HepG2 (cell line): Measurements from ENCODE around the gene TEDC1. TPM values are rescaled to one million over a fixed set of nuclear protein-coding genes. Genes with fewer than 3 reads are reported as not detected.
A peak's percentile ranks its signal among the peaks of the same experiment; 100 is the strongest.

Experiments used
- FOXO4 ChIP-seq: sonication (generic); formaldehyde crosslinking; conservative IDR thresholded peaks from 2 replicates; pipeline ENCODE4 v1.8.1; 2023; ENCODE audit warnings: missing genetic modification reagents
- GATAD1 ChIP-seq: IDR thresholded peaks from 2 replicates; pipeline ENCODE4 v1.6.1; 2016; ENCODE audit warnings: missing genetic modification reagents, missing compliant biosample characterization
- IKZF4 ChIP-seq: sonication (generic); formaldehyde crosslinking; IDR thresholded peaks from 2 replicates; pipeline ENCODE4 v1.5.1; 2020; ENCODE audit warnings: borderline replicate concordance, mild to moderate bottlenecking, low read depth, missing genetic modification reagents; ENCODE audit errors: not compliant biosample characterization
- ISX ChIP-seq: sonication (generic); formaldehyde crosslinking; conservative IDR thresholded peaks from 2 replicates; pipeline ENCODE4 v1.5.0; 2020; ENCODE audit warnings: missing genetic modification reagents
- KDM2A ChIP-seq: sonication (generic); formaldehyde crosslinking; IDR thresholded peaks from 2 replicates; pipeline ENCODE4 v1.4.0; 2020; ENCODE audit warnings: low read depth, missing genetic modification reagents, borderline replicate concordance
- KLF9 ChIP-seq: IDR thresholded peaks from 2 replicates; pipeline ENCODE4 v1.6.1; 2016; ENCODE audit warnings: low read depth
- NAIF1 ChIP-seq: sonication (generic); formaldehyde crosslinking; IDR thresholded peaks from 2 replicates; pipeline ENCODE4 v1.5.0; 2020; ENCODE audit warnings: mild to moderate bottlenecking, missing genetic modification reagents, borderline replicate concordance
- PCBP1 ChIP-seq: fragments of 200-400 bp; formaldehyde crosslinking; IDR thresholded peaks from 2 replicates; pipeline ENCODE4 v1.6.1; 2017; ENCODE audit warnings: mild to moderate bottlenecking, low read depth, low read length, borderline replicate concordance
- POLR2A ChIP-seq, 2 experiments: IDR thresholded peaks; 2 replicates each; pipeline ENCODE4 v1.6.1; 2011; ENCODE audit warnings: low read depth in 2 of 2, low read length in 2 of 2, mild to moderate bottlenecking in 1 of 2, moderate library complexity in 1 of 2; ENCODE audit not compliant: insufficient read depth in 1 of 2
- RAD51 ChIP-seq: fragments of 450-650 bp; IDR thresholded peaks from 2 replicates; pipeline ENCODE4 v1.6.1; 2016; ENCODE audit warnings: borderline replicate concordance
- RARA ChIP-seq: IDR thresholded peaks from 2 replicates; pipeline ENCODE4 v1.6.1; 2016; ENCODE audit warnings: missing genetic modification reagents, missing compliant biosample characterization
- SOX6 ChIP-seq, 2 experiments: fragments of 450-650 bp in 1 of 2; sonication (generic) in 1 of 2; formaldehyde crosslinking in 1 of 2; IDR thresholded peaks; 2 replicates each; pipeline versions ENCODE4 v1.4.0 to v1.6.1; 2017 to 2020; ENCODE audit warnings: antibody characterized with exemption in 1 of 2, mild to moderate bottlenecking in 1 of 2, missing genetic modification reagents in 1 of 2
- STAT5B ChIP-seq: sonication (generic); formaldehyde crosslinking; IDR thresholded peaks from 2 replicates; pipeline ENCODE4 v1.4.0; 2020; ENCODE audit warnings: missing genetic modification reagents
- ZNF101 ChIP-seq: sonication (generic); formaldehyde crosslinking; IDR thresholded peaks from 2 replicates; pipeline ENCODE4 v1.4.0; 2020; ENCODE audit warnings: mild to moderate bottlenecking, low read depth, missing genetic modification reagents, borderline replicate concordance
- ZNF251 ChIP-seq: sonication (generic); formaldehyde crosslinking; IDR thresholded peaks from 2 replicates; pipeline ENCODE4 v1.9.0; 2021; ENCODE audit warnings: mild to moderate bottlenecking, missing genetic modification reagents
- ZNF30 ChIP-seq: sonication (generic); formaldehyde crosslinking; IDR thresholded peaks from 2 replicates; pipeline ENCODE4 v1.5.0; 2020; ENCODE audit warnings: mild to moderate bottlenecking, missing genetic modification reagents
- ZNF510 ChIP-seq: sonication (generic); formaldehyde crosslinking; IDR thresholded peaks from 2 replicates; pipeline ENCODE4 v1.4.0; 2020; ENCODE audit warnings: low read depth, mild to moderate bottlenecking, missing genetic modification reagents
- ZNF619 ChIP-seq: sonication (generic); formaldehyde crosslinking; IDR thresholded peaks from 2 replicates; pipeline ENCODE4 v1.4.0; 2020; ENCODE audit warnings: mild to moderate bottlenecking, missing genetic modification reagents
- ZNF629 ChIP-seq: sonication (generic); formaldehyde crosslinking; conservative IDR thresholded peaks from 2 replicates; pipeline ENCODE4 v1.5.0; 2020; ENCODE audit warnings: missing genetic modification reagents
- ZNF781 ChIP-seq: sonication (generic); formaldehyde crosslinking; IDR thresholded peaks from 2 replicates; pipeline ENCODE4 v1.5.1; 2020; ENCODE audit warnings: borderline replicate concordance, mild to moderate bottlenecking, missing genetic modification reagents; ENCODE audit errors: not compliant biosample characterization
- ZSCAN20 ChIP-seq: sonication (generic); formaldehyde crosslinking; IDR thresholded peaks from 2 replicates; pipeline ENCODE4 v1.4.0; 2020; ENCODE audit warnings: missing genetic modification reagents, mild to moderate bottlenecking, borderline replicate concordance
- polyA plus RNA-seq, 8 experiments: library from polyadenylated mRNA; depleted of rRNA in 3 of 8; stranded (reverse) in 7 of 8; unstranded in 1 of 8; fragments of >200 nt; fragmentation: Illumina TruSeq in 4 of 8; extraction: Trizol in 4 of 8; gene quantifications; 2 replicates each; pipeline versions ENCODE4 v1.2.1 to v1.2.3, GENCODE V29; 2011 to 2016; ENCODE audit warnings: low read depth in 4 of 8, missing spikeins in 1 of 8, mixed read lengths in 1 of 8; ENCODE audit not compliant: insufficient read depth in 1 of 8
- total RNA-seq, 5 experiments: library from RNA; depleted of rRNA; stranded (reverse); fragments of >200 nt; fragmentation: Illumina TruSeq; extraction: Trizol; gene quantifications; 2 replicates each; pipeline ENCODE4 v1.2.3, GENCODE V29; 2016; ENCODE audit warnings: low read depth in 1 of 5
- TF ChIP-seq, protein P1 (sequence below): sonication (generic); formaldehyde crosslinking; IDR thresholded peaks from 2 replicates; pipeline ENCODE4 v1.5.0; 2020; ENCODE audit warnings: mild to moderate bottlenecking, missing genetic modification reagents, borderline replicate concordance
- TF ChIP-seq, protein P2 (sequence below): sonication (generic); formaldehyde crosslinking; IDR thresholded peaks from 2 replicates; pipeline ENCODE4 v1.8.1; 2023; ENCODE audit warnings: mild to moderate bottlenecking, missing genetic modification reagents

TEDC1 gene
- total and polyA plus RNA-seq, 2 of the 13 experiments (the other 11 are each of a cell fraction or from before 2014, with no cell fraction given) = 5.7 to 27.4 TPM

DNA sequence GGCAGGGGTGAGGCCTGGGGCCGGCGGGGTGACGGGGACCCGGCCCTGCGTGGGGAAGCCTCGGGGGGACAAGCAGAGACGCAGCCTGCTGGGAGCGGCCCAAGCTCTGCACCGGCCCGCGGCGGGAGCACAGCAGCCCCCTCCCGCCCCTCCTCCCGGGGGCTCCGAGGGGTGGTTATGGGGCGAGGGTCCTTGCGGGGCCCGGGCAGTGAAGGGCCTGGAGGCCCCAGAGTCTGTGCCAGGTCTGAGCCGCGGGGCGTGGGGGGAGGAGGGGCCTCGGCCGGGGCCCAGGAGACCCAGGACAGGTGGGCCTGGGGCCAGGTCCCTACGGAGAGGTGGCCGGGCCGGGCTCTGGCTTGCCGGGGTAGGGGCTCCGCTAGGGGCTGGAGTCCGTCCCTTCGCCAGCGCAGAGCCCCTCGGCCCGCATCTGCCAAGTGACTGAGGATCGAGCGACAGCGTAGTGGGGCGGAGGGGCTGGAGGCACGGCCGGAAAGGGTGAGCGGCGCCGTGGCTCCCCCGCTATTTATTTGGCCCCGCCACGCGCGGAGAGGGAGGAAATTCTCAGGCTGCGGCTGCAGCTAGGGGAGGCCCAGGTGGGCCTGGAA lies 35.8 kb downstream of the TEDC1 start (continued):
- TF ChIP-seq NAIF1 (CRISPR knock-in tag) (no peak), ZNF510 (CRISPR knock-in tag) (no peak), STAT5B (no peak), ISX (no peak), POLR2A (IDR thresholded peaks at IDR 0.05; ENCODE audit: insufficient read depth in 1 of 2, low read depth in 2 of 2, low read length in 2 of 2) (no peak), ZNF619 (CRISPR knock-in tag) (no peak), SOX6 (IDR thresholded peaks at IDR 0.05) (no peak), SOX6 (CRISPR knock-in tag; IDR thresholded peaks at IDR 0.05) (no peak), ZNF781 (CRISPR knock-in tag) (no peak), KLF9 (CRISPR knock-in tag) (no peak), ZNF101 (no peak), GATAD1 (CRISPR knock-in tag) (no peak), PCBP1 (no peak; the same call in 1 of the 2 replicates), KDM2A (peak; percentile 19; the same call in 1 of the 2 replicates), FOXO4 (CRISPR knock-in tag) (no peak), ZSCAN20 (CRISPR knock-in tag) (0 out of 2 replicates have a peak, but pooled peaks have one; percentile 36), IKZF4 (no peak), ZNF251 (CRISPR knock-in tag) (no peak), ZNF629 (no peak), RARA (no peak), RAD51 (no peak), ZNF30 (CRISPR knock-in tag) (no peak)
- TF ChIP-seq, protein P1, sequence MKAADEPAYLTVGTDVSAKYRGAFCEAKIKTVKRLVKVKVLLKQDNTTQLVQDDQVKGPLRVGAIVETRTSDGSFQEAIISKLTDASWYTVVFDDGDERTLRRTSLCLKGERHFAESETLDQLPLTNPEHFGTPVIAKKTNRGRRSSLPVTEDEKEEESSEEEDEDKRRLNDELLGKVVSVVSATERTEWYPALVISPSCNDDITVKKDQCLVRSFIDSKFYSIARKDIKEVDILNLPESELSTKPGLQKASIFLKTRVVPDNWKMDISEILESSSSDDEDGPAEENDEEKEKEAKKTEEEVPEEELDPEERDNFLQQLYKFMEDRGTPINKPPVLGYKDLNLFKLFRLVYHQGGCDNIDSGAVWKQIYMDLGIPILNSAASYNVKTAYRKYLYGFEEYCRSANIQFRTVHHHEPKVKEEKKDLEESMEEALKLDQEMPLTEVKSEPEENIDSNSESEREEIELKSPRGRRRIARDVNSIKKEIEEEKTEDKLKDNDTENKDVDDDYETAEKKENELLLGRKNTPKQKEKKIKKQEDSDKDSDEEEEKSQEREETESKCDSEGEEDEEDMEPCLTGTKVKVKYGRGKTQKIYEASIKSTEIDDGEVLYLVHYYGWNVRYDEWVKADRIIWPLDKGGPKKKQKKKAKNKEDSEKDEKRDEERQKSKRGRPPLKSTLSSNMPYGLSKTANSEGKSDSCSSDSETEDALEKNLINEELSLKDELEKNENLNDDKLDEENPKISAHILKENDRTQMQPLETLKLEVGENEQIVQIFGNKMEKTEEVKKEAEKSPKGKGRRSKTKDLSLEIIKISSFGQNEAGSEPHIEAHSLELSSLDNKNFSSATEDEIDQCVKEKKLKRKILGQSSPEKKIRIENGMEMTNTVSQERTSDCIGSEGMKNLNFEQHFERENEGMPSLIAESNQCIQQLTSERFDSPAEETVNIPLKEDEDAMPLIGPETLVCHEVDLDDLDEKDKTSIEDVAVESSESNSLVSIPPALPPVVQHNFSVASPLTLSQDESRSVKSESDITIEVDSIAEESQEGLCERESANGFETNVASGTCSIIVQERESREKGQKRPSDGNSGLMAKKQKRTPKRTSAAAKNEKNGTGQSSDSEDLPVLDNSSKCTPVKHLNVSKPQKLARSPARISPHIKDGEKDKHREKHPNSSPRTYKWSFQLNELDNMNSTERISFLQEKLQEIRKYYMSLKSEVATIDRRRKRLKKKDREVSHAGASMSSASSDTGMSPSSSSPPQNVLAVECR = peak; percentile 3; the same call in 1 of the 2 replicates
- TF ChIP-seq, protein P2, sequence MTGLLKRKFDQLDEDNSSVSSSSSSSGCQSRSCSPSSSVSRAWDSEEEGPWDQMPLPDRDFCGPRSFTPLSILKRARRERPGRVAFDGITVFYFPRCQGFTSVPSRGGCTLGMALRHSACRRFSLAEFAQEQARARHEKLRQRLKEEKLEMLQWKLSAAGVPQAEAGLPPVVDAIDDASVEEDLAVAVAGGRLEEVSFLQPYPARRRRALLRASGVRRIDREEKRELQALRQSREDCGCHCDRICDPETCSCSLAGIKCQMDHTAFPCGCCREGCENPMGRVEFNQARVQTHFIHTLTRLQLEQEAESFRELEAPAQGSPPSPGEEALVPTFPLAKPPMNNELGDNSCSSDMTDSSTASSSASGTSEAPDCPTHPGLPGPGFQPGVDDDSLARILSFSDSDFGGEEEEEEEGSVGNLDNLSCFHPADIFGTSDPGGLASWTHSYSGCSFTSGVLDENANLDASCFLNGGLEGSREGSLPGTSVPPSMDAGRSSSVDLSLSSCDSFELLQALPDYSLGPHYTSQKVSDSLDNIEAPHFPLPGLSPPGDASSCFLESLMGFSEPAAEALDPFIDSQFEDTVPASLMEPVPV (CRISPR knock-in tag) = peak; percentile 45; the same call in 1 of the 2 replicates
